Non-pigmented ciliary epithelial cell (primary cell): Measurements from ENCODE around the gene MMP3.

Experiments used
- DNase-seq: peaks from one replicate; pipeline ENCODE4 v3.0.0-alpha.2; 2010; ENCODE audit warnings: low read depth

MMP3 gene

GRCh38 chr11:102831489-102832440, 11.6 kb downstream of the MMP3 start:
- DNase-seq: no peak

GRCh38 chr11:102831128-102831488, 12.3 kb downstream of the MMP3 start:
- no peak for DNase-seq

DNA sequence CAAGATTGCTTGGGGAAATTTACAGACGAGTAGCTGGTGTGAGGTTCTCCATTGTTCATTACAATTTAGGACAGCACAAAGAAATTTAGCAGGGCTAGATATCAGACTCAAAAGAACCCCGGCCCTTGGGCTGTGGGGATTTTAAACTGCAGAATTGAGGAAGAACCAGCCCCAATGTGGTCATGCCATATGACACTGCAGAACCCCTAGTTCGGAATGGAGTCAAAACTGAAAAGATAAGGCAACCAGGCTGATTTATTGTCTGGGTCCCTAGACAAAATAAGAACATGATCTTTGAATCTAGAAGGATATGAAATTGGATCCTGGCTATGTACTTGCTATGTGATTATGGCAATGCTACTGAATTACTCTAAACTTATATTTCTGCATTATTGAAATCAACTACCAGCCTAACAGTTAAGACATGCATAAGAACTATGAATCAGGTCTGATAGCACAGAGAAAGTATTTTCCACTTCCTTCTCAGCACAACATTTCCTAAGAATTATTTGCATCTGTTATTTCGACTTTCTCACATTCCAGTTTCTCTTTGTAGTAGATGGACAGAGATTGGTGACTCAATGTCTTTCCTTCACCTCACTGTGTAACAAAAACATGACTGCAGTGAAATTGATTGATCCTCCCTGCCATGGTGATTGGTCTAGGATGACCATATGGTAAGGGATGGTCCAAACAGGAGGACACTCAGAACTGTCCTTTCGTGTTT, 13.2 kb downstream of the MMP3 start:
- DNase-seq: no peak

DNA sequence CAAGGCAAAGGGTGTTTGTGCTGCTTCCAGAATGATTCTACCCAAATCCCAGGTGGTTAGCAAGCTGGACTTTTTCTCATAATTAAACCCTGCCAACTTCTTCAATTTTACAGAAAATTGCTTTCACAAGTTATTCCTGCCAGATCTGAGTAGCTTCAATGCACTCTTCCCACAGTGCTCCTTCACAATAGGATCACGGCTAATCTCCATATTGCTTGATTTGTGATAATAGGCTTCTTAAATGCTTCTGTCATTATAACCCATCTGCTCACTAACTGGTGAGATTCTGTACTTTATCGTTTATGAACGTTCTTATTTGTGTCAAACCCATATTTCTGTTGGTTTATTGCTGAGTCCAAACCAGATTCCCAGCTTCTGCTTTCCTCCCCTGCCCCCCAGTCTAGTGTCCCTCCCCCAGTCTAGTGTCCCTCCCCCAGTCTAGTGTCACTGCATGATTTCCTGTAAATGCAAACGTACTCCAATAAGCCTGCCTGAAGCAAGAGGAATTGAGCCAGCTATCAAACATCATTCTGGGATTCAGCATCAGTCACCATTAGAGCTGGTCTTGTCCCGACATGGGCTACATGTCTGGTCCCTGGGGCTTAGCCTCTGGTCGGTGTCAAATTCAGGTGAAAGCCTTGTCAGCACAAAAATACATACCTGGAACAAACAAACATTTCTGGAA, 14.0 kb downstream of the MMP3 start:
- no peak for DNase-seq

GRCh38 chr11:102824556-102824955, 18.9 kb downstream of the MMP3 start:
- DNase-seq: no peak

DNA sequence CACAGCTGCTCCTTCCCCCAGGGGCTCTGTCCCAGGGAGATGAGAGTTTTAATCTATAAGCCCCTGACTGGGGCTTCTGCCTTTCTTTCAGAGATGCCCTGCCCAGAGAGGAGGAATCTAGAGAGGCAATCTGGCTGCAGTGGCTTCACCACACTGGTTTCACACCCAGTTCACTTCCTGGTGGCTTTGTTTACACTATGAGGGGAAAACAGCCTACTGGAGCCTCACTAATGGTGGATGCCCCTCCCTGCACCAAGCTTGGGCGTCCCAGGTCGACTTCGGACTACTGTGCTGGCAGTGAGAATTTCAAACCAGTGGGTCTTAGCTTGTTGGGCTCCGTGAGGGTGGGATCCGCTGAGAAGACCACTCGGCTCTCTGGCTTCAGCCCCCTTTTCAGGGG, 23.9 kb downstream of the MMP3 start:
- DNase-seq: no peak

GRCh38 chr11:102813484-102813883, 29.9 kb downstream of the MMP3 start:
- no peak for DNase-seq

DNA sequence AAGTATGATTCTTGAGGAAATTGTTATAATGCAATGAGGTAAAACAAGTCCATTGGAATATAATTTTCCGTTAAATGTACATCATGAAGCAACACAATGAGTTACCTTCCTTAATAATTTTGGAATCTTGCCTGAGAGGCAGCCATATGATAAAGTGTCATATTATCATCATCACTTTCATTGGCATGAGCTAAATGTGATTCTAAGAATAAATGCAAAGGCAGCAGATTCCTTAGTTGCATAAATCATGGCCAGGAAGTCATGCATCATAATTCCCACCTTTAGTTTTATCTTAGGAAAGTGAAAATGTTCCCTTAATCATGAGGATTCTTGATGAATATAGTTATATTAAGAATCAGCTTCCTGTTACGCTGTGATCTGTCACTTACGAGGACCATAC, 31.2 kb downstream of the MMP3 start:
- DNase-seq: no peak

DNA sequence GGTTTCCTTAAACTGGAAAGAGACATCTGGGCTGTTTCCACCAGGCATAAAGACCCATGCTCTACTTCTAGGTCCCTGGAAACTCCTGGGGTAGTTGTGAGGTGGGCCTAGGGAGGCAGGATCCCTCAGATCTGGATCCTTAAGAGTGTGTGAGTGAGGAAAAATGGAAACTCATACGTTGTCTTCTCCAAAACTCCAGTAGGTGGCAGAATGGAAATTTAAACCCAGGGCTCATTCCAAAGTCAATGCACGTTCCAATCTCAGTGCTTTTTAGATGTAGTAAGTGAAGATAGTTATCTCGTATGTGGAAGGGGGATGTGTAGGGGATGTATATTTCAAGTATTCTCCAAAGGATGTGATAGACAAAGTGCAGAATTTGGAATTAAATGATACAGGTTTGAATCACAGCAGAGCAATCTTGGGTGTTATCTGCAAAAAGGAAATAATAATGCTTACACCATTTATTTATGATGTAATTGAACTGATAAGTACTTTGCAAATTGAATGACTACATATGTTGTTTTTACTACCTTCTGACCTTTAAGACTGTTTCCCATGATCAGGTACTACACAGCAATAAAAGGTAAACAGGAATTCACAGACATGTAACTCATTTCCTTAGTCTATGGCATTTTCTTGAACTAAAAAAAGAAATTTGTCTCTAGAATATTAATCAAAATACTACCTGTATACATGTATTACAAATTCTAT, 32.3 kb downstream of the MMP3 start:
- DNase-seq: no peak

GRCh38 chr11:102809971-102810370, 33.4 kb downstream of the MMP3 start:
- no peak for DNase-seq

- no peak for DNase-seq
Measured at GRCh38 chr11:102807921-102808320, 35.5 kb downstream of the MMP3 start.

DNA sequence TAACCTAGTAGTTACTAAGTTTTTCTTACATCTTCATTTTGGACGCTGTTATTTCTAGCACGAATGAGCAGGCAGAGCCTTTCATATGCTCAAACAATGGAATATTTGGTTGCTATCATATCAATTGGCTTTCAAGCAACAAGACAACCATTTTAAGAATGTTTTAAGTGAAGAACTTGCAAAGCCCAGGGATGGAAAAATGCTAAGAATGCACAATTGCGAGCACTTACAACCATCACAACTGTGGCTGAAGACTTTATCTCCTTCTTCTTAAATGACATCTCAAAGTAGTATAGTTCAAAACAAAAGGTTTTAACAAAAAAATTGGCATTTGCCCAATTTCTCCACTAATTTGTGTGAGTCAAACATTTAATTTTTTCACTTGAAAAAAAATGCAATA, 37.1 kb downstream of the MMP3 start:
- no peak for DNase-seq

- no peak for DNase-seq
Measured at GRCh38 chr11:102802341-102802740, 41.1 kb downstream of the MMP3 start.

- DNase-seq: no peak
Measured at GRCh38 chr11:102800767-102801166, 42.6 kb downstream of the MMP3 start.

GRCh38 chr11:102799681-102800340, 43.6 kb downstream of the MMP3 start:
- DNase-seq: no peak

DNA sequence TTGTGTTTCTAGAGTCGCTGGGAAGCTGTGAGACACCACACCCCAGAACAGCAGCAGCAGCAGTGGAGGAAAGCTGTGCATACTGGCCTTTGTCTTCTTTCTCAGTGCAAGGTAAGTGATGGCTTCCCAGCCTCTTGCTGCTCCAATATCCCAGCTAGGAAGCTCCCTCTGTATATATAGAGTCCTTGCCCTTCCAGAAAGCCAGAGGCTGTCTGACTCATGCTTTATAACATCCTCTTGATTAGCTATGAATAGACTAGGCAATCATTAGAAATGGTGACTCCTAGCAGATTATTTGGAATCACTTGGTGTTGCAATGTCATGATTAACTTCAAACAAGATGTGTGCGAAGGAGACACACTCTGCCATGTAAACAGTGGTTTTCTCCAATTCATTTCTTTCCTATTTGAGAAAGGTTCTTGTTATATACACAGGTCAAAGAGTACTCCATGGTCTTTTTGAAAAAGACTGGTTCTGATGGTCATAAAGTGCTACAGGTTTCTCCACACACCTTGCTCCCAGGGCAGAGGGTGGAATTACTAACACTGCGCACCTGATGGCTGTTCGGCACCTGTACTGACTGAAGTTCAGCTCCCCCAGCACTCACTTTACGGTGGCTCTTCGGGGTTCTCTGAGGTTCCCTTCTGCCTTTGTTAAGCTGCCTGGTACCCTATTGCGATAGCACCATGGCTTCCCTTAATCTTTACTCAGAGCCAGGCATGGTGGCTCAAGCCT, 45.2 kb downstream of the MMP3 start, which contains the start of gene MMP1:
TSS of gene MMP1 (minus strand) at position 149 of the 735 bp plus-strand sequence. CDS start at position 81, 68 bp downstream.
- DNase-seq: no peak

DNA sequence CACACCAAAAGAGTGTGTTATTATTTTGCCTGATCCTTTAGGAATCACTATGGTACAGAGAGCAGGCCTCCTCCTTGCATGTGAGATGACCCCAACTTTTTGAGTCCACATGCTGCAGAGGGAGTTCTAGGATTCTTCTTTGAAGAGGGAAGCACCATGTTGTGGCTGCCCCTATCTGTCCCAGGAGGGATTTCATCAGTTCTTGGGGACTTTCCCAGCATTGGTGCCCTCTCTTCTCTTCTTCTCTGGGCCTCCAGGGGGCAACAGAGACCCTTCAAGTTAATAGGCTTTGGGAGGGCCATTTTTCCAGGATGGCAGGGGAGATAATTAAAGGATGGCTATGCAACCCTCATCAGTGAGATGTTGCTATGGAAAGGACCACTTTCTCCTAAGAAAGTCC, 49.0 kb downstream of the MMP3 start:
- DNase-seq: no peak

- no peak for DNase-seq
Measured at GRCh38 chr11:102793677-102794290, 49.6 kb downstream of the MMP3 start.

DNA sequence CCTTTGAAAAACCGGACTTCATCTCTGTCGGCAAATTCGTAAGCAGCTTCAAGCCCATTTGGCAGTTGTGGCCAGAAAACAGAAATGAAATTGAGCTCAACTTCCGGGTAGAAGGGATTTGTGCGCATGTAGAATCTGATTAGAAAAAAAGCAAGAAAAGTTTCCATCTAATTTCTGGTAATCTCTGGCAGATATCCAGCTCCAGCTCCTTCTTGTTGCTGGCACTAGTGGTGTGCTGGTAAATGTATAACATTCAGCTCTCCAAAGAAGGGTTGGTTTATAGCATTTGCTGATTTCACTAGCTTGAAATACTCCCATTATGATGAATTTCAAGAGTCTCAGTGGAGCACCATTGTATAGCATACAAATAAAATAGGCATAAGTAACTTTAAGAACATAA, 50.8 kb downstream of the MMP3 start:
- DNase-seq: no peak
